ENCODE results near the gene SLCO4C1.

SLCO4C1 gene

GRCh38 chr5:102295534-102296177, 428 bp downstream of the SLCO4C1 start:
- Histone ChIP-seq H3K27me3 (ENCODE audit: control insufficient read depth, insufficient read depth, low read length, poor library complexity, severe bottlenecking) (peaks cover 25% of the 10 kb centered on the region), H3K4me3 (ENCODE audit: insufficient read depth, low read depth, low read length) (peak overlapping the region; percentile 53), H3K9me3 (ENCODE audit: control insufficient read depth, low read length) (no peaks in the 10 kb centered on the region), H3K27ac (ENCODE audit: insufficient read depth, low read depth, low read length, poor library complexity, severe bottlenecking) (no peak overlapping the region), H3K36me3 (ENCODE audit: control insufficient read depth, insufficient read depth, low read length) (no peaks in the 10 kb centered on the region), H3K4me1 (ENCODE audit: control insufficient read depth, insufficient read depth, low read length) (no peaks in the 10 kb centered on the region)
- 2% methylated on average over 26 of the region's 26 CpGs for WGBS, 2 experiments

- Histone ChIP-seq H3K27ac (ENCODE audit: insufficient read depth, low read depth, low read length, poor library complexity, severe bottlenecking) (no peak overlapping the region), H3K9me3 (ENCODE audit: control insufficient read depth, low read length) (no peaks in the 10 kb centered on the region), H3K4me1 (ENCODE audit: control insufficient read depth, insufficient read depth, low read length) (no peaks in the 10 kb centered on the region), H3K4me3 (ENCODE audit: insufficient read depth, low read depth, low read length) (no peak overlapping the region), H3K36me3 (ENCODE audit: control insufficient read depth, insufficient read depth, low read length) (no peaks in the 10 kb centered on the region), H3K27me3 (ENCODE audit: control insufficient read depth, insufficient read depth, low read length, poor library complexity, severe bottlenecking) (peaks cover 25% of the 10 kb centered on the region)
- 44 to 50% methylated on average over 4 of the region's 4 CpGs for WGBS, 2 experiments
These were observed 1.1 kb downstream of the SLCO4C1 start for GRCh38 chr5:102294886-102295395.

- Histone ChIP-seq H3K4me1 (ENCODE audit: control insufficient read depth, insufficient read depth, low read length) (no peaks in the 10 kb centered on the region), H3K27me3 (ENCODE audit: control insufficient read depth, insufficient read depth, low read length, poor library complexity, severe bottlenecking) (peaks cover 6% of the 10 kb centered on the region), H3K36me3 (ENCODE audit: control insufficient read depth, insufficient read depth, low read length) (no peaks in the 10 kb centered on the region), H3K27ac (ENCODE audit: insufficient read depth, low read depth, low read length, poor library complexity, severe bottlenecking) (no peak overlapping the region), H3K9me3 (ENCODE audit: control insufficient read depth, low read length) (no peaks in the 10 kb centered on the region), H3K4me3 (ENCODE audit: insufficient read depth, low read depth, low read length) (no peak overlapping the region)
- 97% methylated on average over 3 of the region's 3 CpGs for WGBS, 2 experiments
These were observed 6.1 kb downstream of the SLCO4C1 start for GRCh38 chr5:102290004-102290403.

DNA sequence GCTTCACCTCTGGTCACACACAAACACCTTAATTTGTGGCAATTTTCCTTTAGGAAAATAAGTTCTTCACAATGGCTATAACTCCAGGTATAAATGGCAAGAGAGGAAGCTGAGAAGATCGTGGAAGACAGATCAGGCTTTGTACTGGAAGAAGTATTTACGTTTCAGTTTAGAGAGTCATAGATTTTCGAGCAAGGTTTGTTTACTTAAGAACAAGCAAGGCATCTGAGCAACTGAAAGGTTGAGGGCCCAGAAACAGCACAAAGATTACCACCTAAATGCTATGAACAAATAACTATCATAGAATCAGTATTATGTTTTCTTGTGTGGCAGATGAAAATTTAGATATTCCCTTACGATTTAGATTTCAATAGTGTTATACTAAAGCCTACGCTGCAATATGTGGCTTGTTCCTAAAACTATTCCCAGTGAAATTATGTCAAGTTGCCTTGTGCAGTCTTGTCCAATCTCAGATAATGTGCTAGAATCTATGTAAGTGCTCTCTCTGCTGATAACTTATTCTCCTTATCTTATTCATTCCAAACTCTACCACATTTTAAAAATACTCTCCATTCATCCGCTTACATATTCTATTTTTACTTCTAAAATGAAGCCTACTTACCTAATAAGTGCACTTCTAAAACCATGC, 6.7 kb downstream of the SLCO4C1 start:
- 91 to 93% methylated on average over 6 of the region's 6 CpGs for WGBS, 2 experiments
- Histone ChIP-seq H3K4me3 (ENCODE audit: insufficient read depth, low read depth, low read length) (no peak overlapping the region), H3K4me1 (ENCODE audit: control insufficient read depth, insufficient read depth, low read length) (no peaks in the 10 kb centered on the region)

DNA sequence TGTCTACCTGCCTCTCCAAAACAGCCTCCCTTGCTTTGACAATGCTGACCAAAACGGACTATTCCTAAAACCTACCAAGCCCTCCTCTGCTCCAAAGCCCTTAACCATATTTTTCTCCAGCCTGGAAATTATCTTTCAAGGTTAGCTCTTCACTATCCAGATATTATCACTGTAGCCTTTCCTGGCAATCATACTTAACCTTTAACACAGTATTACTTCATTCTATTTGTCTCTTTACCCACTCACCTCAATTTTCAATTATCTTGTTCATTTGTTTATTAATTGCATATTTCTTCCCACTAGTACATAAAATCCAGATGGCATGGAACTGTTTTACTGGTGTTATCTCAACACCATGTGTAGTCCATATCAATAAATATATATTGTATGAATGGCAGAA, 7.5 kb downstream of the SLCO4C1 start:
- Histone ChIP-seq H3K4me3 (ENCODE audit: insufficient read depth, low read depth, low read length) (no peak overlapping the region), H3K27me3 (ENCODE audit: control insufficient read depth, insufficient read depth, low read length, poor library complexity, severe bottlenecking) (no peaks in the 10 kb centered on the region), H3K27ac (ENCODE audit: insufficient read depth, low read depth, low read length, poor library complexity, severe bottlenecking) (no peak overlapping the region), H3K4me1 (ENCODE audit: control insufficient read depth, insufficient read depth, low read length) (no peaks in the 10 kb centered on the region), H3K36me3 (ENCODE audit: control insufficient read depth, insufficient read depth, low read length) (no peaks in the 10 kb centered on the region), H3K9me3 (ENCODE audit: control insufficient read depth, low read length) (no peaks in the 10 kb centered on the region)
- WGBS, 2 experiments, result 83 to 92% methylated on average over 1 of the region's 1 CpG

More for the DNA sequence above, 6.7 kb downstream of the SLCO4C1 start:
- Histone ChIP-seq H3K36me3 (ENCODE audit: control insufficient read depth, insufficient read depth, low read length) (no peaks in the 10 kb centered on the region), H3K27me3 (ENCODE audit: control insufficient read depth, insufficient read depth, low read length, poor library complexity, severe bottlenecking) (peaks cover under 1% of the 10 kb centered on the region), H3K9me3 (ENCODE audit: control insufficient read depth, low read length) (no peaks in the 10 kb centered on the region), H3K27ac (ENCODE audit: insufficient read depth, low read depth, low read length, poor library complexity, severe bottlenecking) (no peak overlapping the region)

DNA sequence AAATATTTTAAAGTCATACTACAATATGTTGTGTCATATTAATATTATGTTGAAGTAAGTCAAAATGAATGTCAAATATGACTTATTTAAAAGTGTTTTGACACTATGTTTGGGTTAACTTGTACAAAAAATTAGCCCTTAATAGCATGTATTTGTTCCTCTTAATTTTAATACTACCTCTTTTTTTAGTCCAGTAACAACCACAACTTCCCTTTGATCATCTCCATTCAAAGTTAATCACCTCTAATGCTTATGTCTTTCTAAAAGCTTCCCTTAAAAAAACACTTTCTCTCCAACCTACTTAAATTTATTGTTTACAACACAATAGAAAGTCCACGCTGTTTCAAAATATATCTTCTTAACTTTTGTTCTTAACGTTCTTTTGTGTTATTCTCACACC, 9.6 kb downstream of the SLCO4C1 start:
- Histone ChIP-seq H3K27me3 (ENCODE audit: control insufficient read depth, insufficient read depth, low read length, poor library complexity, severe bottlenecking) (no peaks in the 10 kb centered on the region), H3K27ac (ENCODE audit: insufficient read depth, low read depth, low read length, poor library complexity, severe bottlenecking) (no peak overlapping the region), H3K4me1 (ENCODE audit: control insufficient read depth, insufficient read depth, low read length) (no peaks in the 10 kb centered on the region), H3K4me3 (ENCODE audit: insufficient read depth, low read depth, low read length) (no peak overlapping the region), H3K36me3 (ENCODE audit: control insufficient read depth, insufficient read depth, low read length) (no peaks in the 10 kb centered on the region), H3K9me3 (ENCODE audit: control insufficient read depth, low read length) (no peaks in the 10 kb centered on the region)
- 60 to 77% methylated on average over 2 of the region's 2 CpGs for WGBS, 2 experiments

- 100% methylated on average over 1 of the region's 2 CpGs; no CpG with 5 or more reads in 1 of the 2 experiments for WGBS, 2 experiments
These were observed 12.8 kb downstream of the SLCO4C1 start for GRCh38 chr5:102283102-102283797.

GRCh38 chr5:102279711-102280110, 16.4 kb downstream of the SLCO4C1 start:
- WGBS, 2 experiments, result 75 to 100% methylated on average over 1 of the region's 1 CpG
- no peaks in the 10 kb centered on the region for H3K27me3 ChIP-seq (ENCODE audit: control insufficient read depth, insufficient read depth, low read length, poor library complexity, severe bottlenecking)

More at GRCh38 chr5:102283102-102283797, 12.8 kb downstream of the SLCO4C1 start:
- no peak overlapping the region for H3K27ac ChIP-seq (ENCODE audit: insufficient read depth, low read depth, low read length, poor library complexity, severe bottlenecking)
- H3K9me3 ChIP-seq (ENCODE audit: control insufficient read depth, low read length), result no peaks in the 10 kb centered on the region
- H3K4me3 ChIP-seq (ENCODE audit: insufficient read depth, low read depth, low read length), result no peak overlapping the region
- H3K4me1 ChIP-seq (ENCODE audit: control insufficient read depth, insufficient read depth, low read length), result no peaks in the 10 kb centered on the region
- H3K36me3 ChIP-seq (ENCODE audit: control insufficient read depth, insufficient read depth, low read length), result no peaks in the 10 kb centered on the region
- no peaks in the 10 kb centered on the region for H3K27me3 ChIP-seq (ENCODE audit: control insufficient read depth, insufficient read depth, low read length, poor library complexity, severe bottlenecking)

DNA sequence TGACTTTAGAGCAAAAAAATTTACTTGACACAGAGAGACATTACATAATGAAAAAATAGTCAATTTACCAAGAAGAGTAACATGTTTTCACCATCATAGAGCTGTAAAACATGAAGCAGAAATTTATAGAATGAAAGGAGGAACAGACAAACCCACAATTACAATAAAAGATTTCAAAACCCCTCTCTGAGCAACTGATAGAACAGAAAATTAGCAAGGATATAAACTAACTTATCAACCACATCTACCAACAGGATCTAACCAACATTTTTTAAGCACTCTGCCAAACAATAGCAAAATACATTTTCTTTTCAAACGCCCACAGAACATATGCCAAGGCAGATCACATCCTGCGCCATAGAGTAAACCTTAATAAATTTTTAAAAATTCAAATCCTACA, 17.9 kb downstream of the SLCO4C1 start:
- H3K4me3 ChIP-seq (ENCODE audit: insufficient read depth, low read depth, low read length), result no peak overlapping the region
- WGBS, 2 experiments, result 98 to 99% methylated on average over 2 of the region's 2 CpGs
- H3K36me3 ChIP-seq (ENCODE audit: control insufficient read depth, insufficient read depth, low read length), result no peaks in the 10 kb centered on the region
- peaks cover 5% of the 10 kb centered on the region for H3K4me1 ChIP-seq (ENCODE audit: control insufficient read depth, insufficient read depth, low read length)
- H3K9me3 ChIP-seq (ENCODE audit: control insufficient read depth, low read length), result no peaks in the 10 kb centered on the region
- no peak overlapping the region for H3K27ac ChIP-seq (ENCODE audit: insufficient read depth, low read depth, low read length, poor library complexity, severe bottlenecking)
- H3K27me3 ChIP-seq (ENCODE audit: control insufficient read depth, insufficient read depth, low read length, poor library complexity, severe bottlenecking), result no peaks in the 10 kb centered on the region

More at GRCh38 chr5:102279711-102280110, 16.4 kb downstream of the SLCO4C1 start:
- H3K4me1 ChIP-seq (ENCODE audit: control insufficient read depth, insufficient read depth, low read length), result no peaks in the 10 kb centered on the region
- no peak overlapping the region for H3K27ac ChIP-seq (ENCODE audit: insufficient read depth, low read depth, low read length, poor library complexity, severe bottlenecking)
- H3K4me3 ChIP-seq (ENCODE audit: insufficient read depth, low read depth, low read length), result no peak overlapping the region
- no peaks in the 10 kb centered on the region for H3K9me3 ChIP-seq (ENCODE audit: control insufficient read depth, low read length)
- no peaks in the 10 kb centered on the region for H3K36me3 ChIP-seq (ENCODE audit: control insufficient read depth, insufficient read depth, low read length)

DNA sequence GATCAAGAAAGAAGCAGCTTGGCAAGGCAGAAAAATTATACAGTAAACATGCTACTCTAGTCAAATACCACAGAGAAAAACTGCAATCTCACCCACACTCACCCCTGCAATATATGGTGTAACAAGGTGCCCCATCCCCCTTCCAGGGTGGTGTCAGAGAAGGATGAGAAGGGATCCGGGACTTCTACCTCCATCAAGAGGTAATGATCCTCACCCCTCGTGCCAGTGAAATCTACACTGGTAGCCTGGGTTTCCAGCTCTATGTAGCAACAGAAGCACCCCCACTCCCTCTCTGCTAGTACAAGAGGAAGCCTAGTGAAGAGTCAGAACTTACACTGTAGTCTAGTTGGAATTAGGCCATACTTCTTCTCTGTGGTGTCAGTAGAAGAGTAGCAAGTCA, 18.9 kb downstream of the SLCO4C1 start:
- no peaks in the 10 kb centered on the region for H3K9me3 ChIP-seq (ENCODE audit: control insufficient read depth, low read length)

More for the DNA sequence above, 18.9 kb downstream of the SLCO4C1 start:
- Histone ChIP-seq H3K27me3 (ENCODE audit: control insufficient read depth, insufficient read depth, low read length, poor library complexity, severe bottlenecking) (no peaks in the 10 kb centered on the region), H3K4me3 (ENCODE audit: insufficient read depth, low read depth, low read length) (no peak overlapping the region), H3K27ac (ENCODE audit: insufficient read depth, low read depth, low read length, poor library complexity, severe bottlenecking) (no peak overlapping the region), H3K36me3 (ENCODE audit: control insufficient read depth, insufficient read depth, low read length) (no peaks in the 10 kb centered on the region), H3K4me1 (ENCODE audit: control insufficient read depth, insufficient read depth, low read length) (peaks cover 5% of the 10 kb centered on the region)
- 88% methylated on average over 2 of the region's 2 CpGs for WGBS, 2 experiments

All from ectodermal cell (in vitro differentiated cells).